VCaP (cell line): ENCODE data around the gene VENTX.
"Not testable (repeated sequence)": the region's sequence is repeated elsewhere in the genome, so short reads cannot be mapped to it uniquely, and the experiment has no call there.

Source experiments
- H3K27ac ChIP-seq: fragments of 450-650 bp; 2 replicates; pipeline ENCODE4 v1.5.1; 2017
- TF ChIP-seq, protein P1 (sequence below): fragments of 450-650 bp; conservative IDR thresholded peaks from 2 replicates; pipeline ENCODE4 v1.5.1; 2017; ENCODE audit warnings: mild to moderate bottlenecking, moderate library complexity

VENTX gene

DNA sequence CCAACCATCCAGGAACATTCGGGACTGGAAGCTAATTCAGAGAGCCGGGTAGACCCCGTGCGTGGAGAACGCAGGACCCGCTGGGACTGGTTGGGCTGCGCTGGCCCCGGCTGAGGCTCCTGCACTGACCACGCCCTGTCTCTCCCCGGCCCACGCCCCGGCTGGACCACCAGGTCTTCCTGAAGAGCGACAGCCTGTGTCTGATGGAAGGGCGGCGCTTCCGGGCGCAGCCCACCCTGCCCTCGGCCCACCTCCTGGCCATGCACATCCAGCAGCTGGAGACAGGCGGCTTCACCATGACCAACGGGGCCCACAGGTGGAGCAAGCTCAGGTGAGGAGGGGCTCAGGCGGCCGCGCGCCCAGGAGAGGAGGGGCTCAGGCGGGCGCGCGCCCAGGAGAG, 17.9 kb upstream of the VENTX start:
- no peak overlapping the region for H3K27ac ChIP-seq
- TF ChIP-seq, protein P1, sequence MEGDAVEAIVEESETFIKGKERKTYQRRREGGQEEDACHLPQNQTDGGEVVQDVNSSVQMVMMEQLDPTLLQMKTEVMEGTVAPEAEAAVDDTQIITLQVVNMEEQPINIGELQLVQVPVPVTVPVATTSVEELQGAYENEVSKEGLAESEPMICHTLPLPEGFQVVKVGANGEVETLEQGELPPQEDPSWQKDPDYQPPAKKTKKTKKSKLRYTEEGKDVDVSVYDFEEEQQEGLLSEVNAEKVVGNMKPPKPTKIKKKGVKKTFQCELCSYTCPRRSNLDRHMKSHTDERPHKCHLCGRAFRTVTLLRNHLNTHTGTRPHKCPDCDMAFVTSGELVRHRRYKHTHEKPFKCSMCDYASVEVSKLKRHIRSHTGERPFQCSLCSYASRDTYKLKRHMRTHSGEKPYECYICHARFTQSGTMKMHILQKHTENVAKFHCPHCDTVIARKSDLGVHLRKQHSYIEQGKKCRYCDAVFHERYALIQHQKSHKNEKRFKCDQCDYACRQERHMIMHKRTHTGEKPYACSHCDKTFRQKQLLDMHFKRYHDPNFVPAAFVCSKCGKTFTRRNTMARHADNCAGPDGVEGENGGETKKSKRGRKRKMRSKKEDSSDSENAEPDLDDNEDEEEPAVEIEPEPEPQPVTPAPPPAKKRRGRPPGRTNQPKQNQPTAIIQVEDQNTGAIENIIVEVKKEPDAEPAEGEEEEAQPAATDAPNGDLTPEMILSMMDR = no peak

DNA sequence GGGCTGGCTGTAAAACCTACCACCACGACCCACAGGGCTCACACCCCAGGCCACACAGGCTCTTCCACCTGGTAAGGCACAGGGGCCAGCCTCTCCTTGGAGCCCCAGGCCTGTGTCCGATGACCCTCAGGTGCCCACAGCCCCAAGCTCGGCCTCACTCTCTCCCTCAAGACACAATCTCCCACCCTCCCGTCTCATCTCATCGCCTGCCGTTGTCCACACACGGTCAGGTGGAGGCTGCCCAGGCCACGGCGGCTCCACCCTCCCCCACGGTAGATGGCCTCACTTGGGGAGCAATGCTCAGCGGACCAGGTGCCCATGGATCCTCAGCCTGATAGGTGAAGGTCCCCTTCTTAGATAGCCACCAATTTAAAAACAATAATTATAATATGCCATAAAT, 16.3 kb upstream of the VENTX start:
- TF ChIP-seq, protein P1 = no peak
- no peak overlapping the region for H3K27ac ChIP-seq

GRCh38 chr10:133221756-133222155, 15.9 kb upstream of the VENTX start:
- H3K27ac ChIP-seq = not testable (repeated sequence)

GRCh38 chr10:133224076-133224475, 13.6 kb upstream of the VENTX start:
- no peak overlapping the region for H3K27ac ChIP-seq
- TF ChIP-seq, protein P1 = no peak

DNA sequence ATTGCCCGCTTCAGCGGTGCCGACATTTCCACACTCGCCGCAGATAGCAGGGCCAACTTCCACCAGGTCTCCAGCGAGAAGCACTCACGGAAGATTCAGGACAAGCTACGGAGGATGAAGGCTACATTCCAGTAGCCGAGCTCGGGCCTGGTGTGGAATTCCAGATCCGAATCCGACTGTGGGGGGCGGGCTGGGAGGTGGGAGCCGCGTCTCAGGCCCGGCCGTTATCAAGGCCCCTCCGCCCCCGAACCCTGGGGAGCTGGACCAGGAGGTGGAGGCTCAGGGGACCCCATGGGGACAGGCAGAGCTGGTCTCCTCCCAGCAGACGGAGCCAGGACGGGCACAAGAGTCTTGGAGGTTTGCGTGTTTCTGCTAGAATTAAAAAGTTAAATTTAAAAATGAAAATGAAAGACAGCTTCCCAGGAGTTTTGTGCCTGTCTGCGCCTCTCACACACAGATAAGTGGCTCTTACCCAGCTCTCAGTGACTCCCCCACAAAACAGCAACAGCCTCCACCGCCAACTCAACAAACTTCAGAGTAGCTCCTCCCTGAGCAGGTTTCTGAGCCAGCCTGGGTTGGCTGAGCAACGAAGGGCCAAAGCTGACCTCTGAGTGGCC, 12.8 kb upstream of the VENTX start:
- TF ChIP-seq, protein P1 = no peak

GRCh38 chr10:133225707-133226191, 11.9 kb upstream of the VENTX start:
- TF ChIP-seq, protein P1 = no peak
- no peak overlapping the region for H3K27ac ChIP-seq

More for the DNA sequence above, 12.8 kb upstream of the VENTX start:
- H3K27ac ChIP-seq = no peak overlapping the region

DNA sequence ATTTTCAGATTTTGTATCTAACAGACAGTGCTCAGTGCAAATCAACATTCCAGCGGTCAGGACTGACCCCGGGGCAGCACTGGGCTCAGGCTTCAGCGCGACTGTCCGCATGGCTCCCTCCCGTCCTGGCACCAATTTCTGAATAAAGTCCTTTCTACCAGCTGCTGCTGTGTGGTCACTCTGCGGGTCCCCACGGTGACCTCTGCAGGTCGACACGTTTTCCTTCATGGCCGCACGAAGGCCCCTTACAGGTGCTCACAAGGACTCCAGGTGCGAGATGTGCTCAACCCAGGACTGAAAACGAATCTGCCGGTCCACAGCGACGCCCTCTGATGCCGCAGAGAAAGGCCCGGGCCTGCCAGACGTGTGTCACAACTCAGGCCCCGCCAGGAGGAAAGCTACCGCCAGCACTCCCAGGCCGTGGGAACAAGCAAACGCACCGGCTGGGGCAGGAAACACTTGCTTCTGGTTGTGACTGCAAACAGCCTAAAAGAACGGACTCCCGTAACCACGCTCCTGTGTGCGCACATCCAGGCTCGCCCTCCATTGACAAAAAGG, 11.3 kb upstream of the VENTX start:
- TF ChIP-seq, protein P1 = peak; percentile 29
- no peak overlapping the region for H3K27ac ChIP-seq

DNA sequence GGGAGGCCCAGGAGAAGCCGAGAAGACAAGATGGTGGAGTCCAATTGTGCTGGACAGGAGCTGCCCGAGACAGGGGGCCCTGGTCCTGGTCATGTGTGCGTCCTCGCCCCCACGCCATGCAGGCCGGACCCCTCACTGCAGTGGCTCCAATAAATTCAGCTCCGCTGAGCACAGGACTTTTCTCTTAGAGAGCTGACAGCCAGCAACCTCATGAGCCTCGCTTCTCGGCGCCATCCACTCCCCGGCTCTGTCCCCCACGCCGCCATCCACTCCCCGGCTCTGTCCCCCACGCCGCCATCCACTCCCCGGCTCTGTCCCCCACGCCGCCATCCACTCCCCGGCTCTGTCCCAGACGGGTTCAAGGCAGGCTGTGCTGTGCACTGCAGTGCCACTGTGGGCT, 10.4 kb upstream of the VENTX start:
- TF ChIP-seq, protein P1 = no peak

More for the DNA sequence above, 10.4 kb upstream of the VENTX start:
- H3K27ac ChIP-seq = no peak overlapping the region
